Liver (tissue), 3 donors: ENCODE results near the gene ACTN1.

Source experiments
- ATF3 ChIP-seq: IDR thresholded peaks from 2 replicates; pipeline ENCODE4 v1.6.1; 2016; ENCODE audit warnings: antibody characterized with exemption
- CTCF ChIP-seq: fragments of 150-350 bp; IDR thresholded peaks from 2 replicates; pipeline ENCODE4 v1.5.1; 2017; ENCODE audit warnings: improper control_type of control experiment, low read depth, low read length; ENCODE audit not compliant: missing input control
- EGR1 ChIP-seq, 2 donors: IDR thresholded peaks; 2 replicates each; pipeline ENCODE4 v1.6.1; 2016 to 2018; ENCODE audit warnings: antibody characterized with exemption in 2 of 2, low read depth in 2 of 2
- GABPA ChIP-seq, 2 donors: IDR thresholded peaks in 1 of 2; conservative IDR thresholded peaks in 1 of 2; 2 replicates each; pipeline ENCODE4 v1.6.1; 2016; ENCODE audit warnings: antibody characterized with exemption in 2 of 2, mild to moderate bottlenecking in 1 of 2, moderate library complexity in 1 of 2
- JUND ChIP-seq, 2 donors: IDR thresholded peaks; 2 replicates each; pipeline ENCODE4 v1.6.1; 2016; ENCODE audit warnings: antibody characterized with exemption in 2 of 2
- MAX ChIP-seq: IDR thresholded peaks from 2 replicates; pipeline ENCODE4 v1.6.1; 2016; ENCODE audit warnings: antibody characterized with exemption
- YY1 ChIP-seq: IDR thresholded peaks from 2 replicates; pipeline ENCODE4 v1.6.1; 2016; ENCODE audit warnings: antibody characterized with exemption, mild to moderate bottlenecking
- TF ChIP-seq, protein P1 (sequence below): IDR thresholded peaks from 2 replicates; pipeline ENCODE4 v1.6.1; 2016; ENCODE audit warnings: antibody characterized with exemption, mild to moderate bottlenecking
- donor health status: healthy.
- donor health status: healthy.

DNA sequence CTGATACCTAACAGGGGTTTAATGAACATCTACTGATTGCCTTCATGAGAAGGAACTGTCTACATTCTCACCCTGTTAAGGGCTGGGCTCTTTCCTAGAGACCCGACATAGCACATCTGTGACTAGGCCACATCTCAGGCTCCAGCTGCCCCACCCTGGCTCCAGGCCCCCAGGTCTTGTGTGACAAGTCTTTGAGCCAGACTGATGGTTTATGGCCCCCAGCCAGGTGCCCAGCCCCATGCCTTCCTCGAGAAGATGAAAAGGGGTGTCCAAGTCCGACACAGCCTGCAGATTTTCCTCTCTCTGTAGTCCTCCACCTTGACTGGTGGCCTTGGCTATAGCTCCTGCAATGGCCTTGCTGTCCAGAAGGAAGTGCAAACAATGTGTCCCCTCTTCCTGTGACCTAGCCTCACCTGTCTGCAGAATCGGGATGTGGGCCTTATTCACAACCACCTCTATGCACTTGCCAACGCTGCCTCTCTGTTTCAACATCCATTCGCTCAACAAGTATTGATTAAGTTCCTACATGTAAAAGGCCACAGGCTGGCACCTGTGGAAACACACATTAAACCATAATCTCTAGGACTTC lies 4.2 kb downstream of the ACTN1 start:
- TF ChIP-seq CTCF, result no peak
- TF ChIP-seq, protein P1, sequence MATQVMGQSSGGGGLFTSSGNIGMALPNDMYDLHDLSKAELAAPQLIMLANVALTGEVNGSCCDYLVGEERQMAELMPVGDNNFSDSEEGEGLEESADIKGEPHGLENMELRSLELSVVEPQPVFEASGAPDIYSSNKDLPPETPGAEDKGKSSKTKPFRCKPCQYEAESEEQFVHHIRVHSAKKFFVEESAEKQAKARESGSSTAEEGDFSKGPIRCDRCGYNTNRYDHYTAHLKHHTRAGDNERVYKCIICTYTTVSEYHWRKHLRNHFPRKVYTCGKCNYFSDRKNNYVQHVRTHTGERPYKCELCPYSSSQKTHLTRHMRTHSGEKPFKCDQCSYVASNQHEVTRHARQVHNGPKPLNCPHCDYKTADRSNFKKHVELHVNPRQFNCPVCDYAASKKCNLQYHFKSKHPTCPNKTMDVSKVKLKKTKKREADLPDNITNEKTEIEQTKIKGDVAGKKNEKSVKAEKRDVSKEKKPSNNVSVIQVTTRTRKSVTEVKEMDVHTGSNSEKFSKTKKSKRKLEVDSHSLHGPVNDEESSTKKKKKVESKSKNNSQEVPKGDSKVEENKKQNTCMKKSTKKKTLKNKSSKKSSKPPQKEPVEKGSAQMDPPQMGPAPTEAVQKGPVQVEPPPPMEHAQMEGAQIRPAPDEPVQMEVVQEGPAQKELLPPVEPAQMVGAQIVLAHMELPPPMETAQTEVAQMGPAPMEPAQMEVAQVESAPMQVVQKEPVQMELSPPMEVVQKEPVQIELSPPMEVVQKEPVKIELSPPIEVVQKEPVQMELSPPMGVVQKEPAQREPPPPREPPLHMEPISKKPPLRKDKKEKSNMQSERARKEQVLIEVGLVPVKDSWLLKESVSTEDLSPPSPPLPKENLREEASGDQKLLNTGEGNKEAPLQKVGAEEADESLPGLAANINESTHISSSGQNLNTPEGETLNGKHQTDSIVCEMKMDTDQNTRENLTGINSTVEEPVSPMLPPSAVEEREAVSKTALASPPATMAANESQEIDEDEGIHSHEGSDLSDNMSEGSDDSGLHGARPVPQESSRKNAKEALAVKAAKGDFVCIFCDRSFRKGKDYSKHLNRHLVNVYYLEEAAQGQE, result no peak
- TF ChIP-seq JUND (IDR thresholded peaks at IDR 0.05), result no peak
- TF ChIP-seq EGR1 (IDR thresholded peaks at IDR 0.05; ENCODE audit: low read depth in 2 of 2), result no peak
- TF ChIP-seq GABPA (IDR thresholded peaks at IDR 0.05 in 1 of 2, conservative IDR thresholded peaks at IDR 0.05 in 1 of 2), result no peak
- TF ChIP-seq MAX, result no peak
- no peak for TF ChIP-seq YY1
- no peak for TF ChIP-seq ATF3
